Lower lobe of right lung (tissue), 2 donors: ENCODE results near the gene NXN. TPM values are rescaled to one million over a fixed set of nuclear protein-coding genes. Genes with fewer than 3 reads are reported as not detected.

ENCODE experiments used
- ATAC-seq, 2 donors: fragments of 200-7000 bp; cut with Tn5 transposase; one replicate each; pipeline ENCODE4 v1.9.1; 2020 to 2022; ENCODE audit warnings: mild to moderate bottlenecking in 2 of 2, moderate library complexity in 2 of 2
- DNase-seq: peaks from one replicate; pipeline ENCODE4 v3.0.0-alpha.2; 2020
- H3K27ac ChIP-seq: fragments of 200-600 bp; one replicate; pipeline ENCODE4 v1.8.0; 2022
- H3K27me3 ChIP-seq: fragments of 200-600 bp; one replicate; pipeline ENCODE4 v1.8.0; 2022; ENCODE audit warnings: low read depth
- H3K36me3 ChIP-seq: fragments of 200-600 bp; one replicate; pipeline ENCODE4 v1.8.0; 2022; ENCODE audit warnings: mild to moderate bottlenecking
- H3K4me1 ChIP-seq: fragments of 200-600 bp; one replicate; pipeline ENCODE4 v1.8.0; 2022
- H3K4me3 ChIP-seq: fragments of 200-600 bp; one replicate; pipeline ENCODE4 v1.8.0; 2022; ENCODE audit warnings: mild to moderate bottlenecking
- H3K9me3 ChIP-seq: fragments of 200-600 bp; one replicate; pipeline ENCODE4 v1.8.0; 2022
- intact Hi-C: fragments of 100-400 bp; cut with DNase I; formaldehyde crosslinking; loops from one replicate; pipeline ENCODE4 v1.11.0; 2022
- total RNA-seq: library from RNA; stranded (reverse); fragmentation: NEBNext Ultra II Directional; extraction: Animal tissue kit (Norgen Biotek cat#: 25700); gene quantifications from one replicate; pipeline ENCODE4 v1.2.1, GENCODE V29; 2021
- TF ChIP-seq, protein P1 (sequence below): fragments of 200-600 bp; IDR thresholded peaks from one replicate; pipeline ENCODE4 v1.8.0; 2022; ENCODE audit warnings: antibody characterized with exemption, mild to moderate bottlenecking
- donor health status: DM: no; HTN: yes; CAD: no; lungs with severe emphysema.

NXN gene
- total RNA-seq, 1 donor from 2014 or later = 42.6 TPM

DNA sequence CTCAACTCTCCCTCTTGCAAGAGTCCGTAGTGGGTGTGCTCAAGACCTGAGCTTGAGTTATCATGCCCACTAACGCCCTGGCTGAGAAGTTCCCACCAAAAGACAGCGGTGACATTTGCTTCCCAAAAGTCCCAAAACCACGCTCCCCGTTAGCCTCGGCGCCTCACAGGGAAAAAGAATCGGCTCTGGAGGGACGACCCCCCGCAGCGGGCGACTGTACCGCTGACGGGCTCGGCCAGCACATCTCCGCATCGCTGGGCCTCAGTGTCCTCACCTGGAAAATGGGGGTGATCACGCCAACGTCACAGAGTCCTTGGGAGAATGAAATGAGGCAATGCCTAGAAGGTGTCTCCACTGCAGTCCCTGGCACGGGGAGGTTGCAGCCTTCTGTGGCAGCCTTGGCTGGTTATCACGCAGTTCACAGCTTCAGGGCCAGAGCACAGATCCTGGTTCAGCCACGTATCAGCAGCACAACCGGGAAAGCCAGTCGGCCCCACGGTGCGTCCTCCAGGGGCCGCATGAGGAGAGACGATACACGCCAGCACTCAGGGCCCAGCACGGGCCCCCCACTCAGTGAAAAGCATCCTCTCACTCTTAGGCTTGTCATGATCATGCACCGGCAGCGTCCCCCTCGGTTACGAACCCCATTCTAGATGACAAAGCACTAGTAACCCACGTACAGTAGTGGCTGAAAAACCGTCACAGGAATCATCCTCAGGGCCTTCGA is 32.9 kb downstream of the NXN start:
- TF ChIP-seq, protein P1, sequence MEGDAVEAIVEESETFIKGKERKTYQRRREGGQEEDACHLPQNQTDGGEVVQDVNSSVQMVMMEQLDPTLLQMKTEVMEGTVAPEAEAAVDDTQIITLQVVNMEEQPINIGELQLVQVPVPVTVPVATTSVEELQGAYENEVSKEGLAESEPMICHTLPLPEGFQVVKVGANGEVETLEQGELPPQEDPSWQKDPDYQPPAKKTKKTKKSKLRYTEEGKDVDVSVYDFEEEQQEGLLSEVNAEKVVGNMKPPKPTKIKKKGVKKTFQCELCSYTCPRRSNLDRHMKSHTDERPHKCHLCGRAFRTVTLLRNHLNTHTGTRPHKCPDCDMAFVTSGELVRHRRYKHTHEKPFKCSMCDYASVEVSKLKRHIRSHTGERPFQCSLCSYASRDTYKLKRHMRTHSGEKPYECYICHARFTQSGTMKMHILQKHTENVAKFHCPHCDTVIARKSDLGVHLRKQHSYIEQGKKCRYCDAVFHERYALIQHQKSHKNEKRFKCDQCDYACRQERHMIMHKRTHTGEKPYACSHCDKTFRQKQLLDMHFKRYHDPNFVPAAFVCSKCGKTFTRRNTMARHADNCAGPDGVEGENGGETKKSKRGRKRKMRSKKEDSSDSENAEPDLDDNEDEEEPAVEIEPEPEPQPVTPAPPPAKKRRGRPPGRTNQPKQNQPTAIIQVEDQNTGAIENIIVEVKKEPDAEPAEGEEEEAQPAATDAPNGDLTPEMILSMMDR = no peak
- H3K36me3 ChIP-seq = no peaks in the 10 kb centered on the region
- no peak overlapping the region for H3K4me3 ChIP-seq
- H3K9me3 ChIP-seq = no peaks in the 10 kb centered on the region
- H3K27me3 ChIP-seq = no peaks in the 10 kb centered on the region
- DNase-seq = no peak
- intact Hi-C loops = no loop called here
- H3K4me1 ChIP-seq = peaks cover 5% of the 10 kb centered on the region
- ATAC-seq = no peak
- no peak overlapping the region for H3K27ac ChIP-seq

DNA sequence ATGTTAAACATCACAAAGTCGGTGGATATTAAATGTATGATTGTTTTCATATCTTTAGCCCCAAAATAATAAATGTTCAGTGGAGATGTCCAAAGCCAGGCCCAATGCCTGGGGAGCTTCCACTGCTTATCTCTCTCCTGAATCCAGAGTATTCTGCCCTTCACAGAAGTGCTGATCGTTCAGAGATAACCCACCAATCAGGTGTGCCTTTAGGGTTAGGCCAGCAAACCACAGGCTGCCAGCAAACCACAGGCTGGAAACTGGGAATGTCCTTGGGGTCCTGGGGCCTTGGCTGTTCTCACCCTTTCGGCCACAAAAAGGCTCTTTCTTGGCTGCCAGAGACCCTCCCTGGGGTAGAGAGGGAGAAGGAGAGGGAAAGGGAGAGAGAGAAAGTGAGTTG is 33.9 kb downstream of the NXN start:
- H3K9me3 ChIP-seq = no peaks in the 10 kb centered on the region
- no peak overlapping the region for H3K27ac ChIP-seq
- H3K27me3 ChIP-seq = no peaks in the 10 kb centered on the region
- H3K4me3 ChIP-seq = no peak overlapping the region
- TF ChIP-seq, protein P1 = no peak
- intact Hi-C loops = no loop called here
- DNase-seq (no peak), ATAC-seq (no peak)
- H3K36me3 ChIP-seq = no peaks in the 10 kb centered on the region
- H3K4me1 ChIP-seq = peaks cover under 1% of the 10 kb centered on the region

DNA sequence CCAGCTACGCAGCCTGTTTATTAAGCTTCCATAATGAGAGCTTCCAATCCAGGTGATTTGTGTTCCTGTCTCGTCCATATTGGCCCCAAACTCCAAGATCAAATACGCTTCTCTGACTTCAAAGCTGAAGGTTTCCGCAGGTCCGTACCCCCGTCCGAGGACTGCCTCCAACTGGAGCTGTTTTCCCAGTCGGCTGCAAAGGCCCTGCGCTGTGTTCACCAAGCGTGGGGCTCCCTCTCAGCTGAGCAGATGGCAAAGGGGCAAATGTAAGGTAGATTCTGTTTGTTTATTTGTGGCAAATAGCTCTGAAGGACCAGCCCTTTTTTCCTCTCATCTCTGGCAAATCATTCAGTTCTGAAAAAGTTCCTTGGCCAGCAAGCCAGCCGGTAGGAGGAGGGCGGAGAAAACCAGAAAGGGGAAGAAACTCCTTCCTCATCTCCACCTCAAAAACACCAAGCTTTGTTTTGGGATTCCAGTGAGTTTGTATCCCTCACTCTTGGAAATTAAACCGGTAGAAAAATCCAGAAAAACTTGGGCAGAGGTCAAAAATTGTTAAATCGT is 35.2 kb downstream of the NXN start:
- no peak for ATAC-seq
- TF ChIP-seq, protein P1 = no peak
- no peak overlapping the region for H3K27ac ChIP-seq
- no peaks in the 10 kb centered on the region for H3K4me1 ChIP-seq
- H3K4me3 ChIP-seq = no peak overlapping the region
- H3K36me3 ChIP-seq = no peaks in the 10 kb centered on the region
- H3K27me3 ChIP-seq = no peaks in the 10 kb centered on the region
- intact Hi-C loops = no loop called here
- DNase-seq = no peak
- H3K9me3 ChIP-seq = no peaks in the 10 kb centered on the region

DNA sequence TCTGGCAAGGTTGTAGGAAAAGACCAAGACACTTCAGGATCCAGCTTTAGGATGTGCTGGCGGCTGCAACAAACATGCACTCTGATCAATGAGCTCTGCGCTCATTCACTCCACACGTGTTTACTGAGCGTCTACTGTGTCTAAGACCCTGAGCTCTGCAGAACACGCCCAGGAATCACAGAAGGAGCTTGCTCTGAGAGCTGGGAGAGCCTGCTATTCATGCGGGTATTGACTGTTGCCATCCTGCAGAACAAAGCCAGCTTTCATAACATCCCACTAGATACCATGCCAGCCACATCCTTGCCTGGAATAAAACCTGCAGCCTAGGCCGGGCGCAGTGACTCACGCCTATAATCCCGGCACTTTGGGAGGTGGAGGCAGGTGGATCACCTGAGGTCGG is 44.1 kb downstream of the NXN start:
- no peaks in the 10 kb centered on the region for H3K9me3 ChIP-seq
- DNase-seq (no peak), ATAC-seq (no peak)
- no peaks in the 10 kb centered on the region for H3K36me3 ChIP-seq
- no peak overlapping the region for H3K4me3 ChIP-seq
- no peaks in the 10 kb centered on the region for H3K27me3 ChIP-seq
- peaks cover 21% of the 10 kb centered on the region for H3K4me1 ChIP-seq
- H3K27ac ChIP-seq = no peak overlapping the region
- TF ChIP-seq, protein P1 = no peak
- intact Hi-C loops = no loop called here

DNA sequence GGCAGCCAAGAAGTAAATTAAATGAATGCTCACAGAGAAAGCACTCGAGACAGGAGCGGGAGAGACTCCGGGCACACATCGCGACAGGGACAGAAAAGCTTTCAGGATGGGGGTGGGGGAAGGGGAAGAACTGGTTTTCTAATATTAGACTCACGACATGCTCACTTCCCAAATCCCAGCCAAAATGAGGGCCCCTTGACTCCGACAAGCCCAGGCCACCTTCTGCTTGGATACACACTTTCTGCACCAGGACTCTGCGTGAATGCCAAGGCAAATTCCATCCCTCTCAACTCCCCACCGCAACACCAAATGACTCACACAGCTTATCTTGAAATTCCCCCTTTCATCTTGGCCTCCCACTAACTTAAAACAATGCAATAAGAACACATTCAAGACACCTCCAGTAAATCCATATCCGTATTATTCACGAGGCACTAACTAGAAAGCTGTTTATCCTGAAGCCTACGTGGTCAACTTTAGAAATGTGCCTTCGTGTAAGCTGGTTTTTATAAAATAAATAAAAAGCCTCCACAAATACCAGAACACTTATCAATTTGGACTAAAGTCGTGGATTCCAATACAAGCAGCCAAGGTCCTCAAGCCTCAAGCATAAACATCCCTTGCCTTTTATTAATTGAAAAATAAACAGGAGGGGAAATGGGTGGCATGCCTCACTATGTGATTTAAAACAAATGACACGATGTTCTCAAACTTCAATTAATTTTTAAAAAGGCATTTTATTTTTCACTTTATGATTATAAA is 46.1 kb downstream of the NXN start:
- TF ChIP-seq, protein P1 = no peak
- H3K36me3 ChIP-seq = no peaks in the 10 kb centered on the region
- H3K4me1 ChIP-seq = peaks cover 40% of the 10 kb centered on the region
- peak; percentile 91 to 93 for ATAC-seq
- peak overlapping the region; percentile 83 for H3K27ac ChIP-seq
- H3K4me3 ChIP-seq = no peak overlapping the region
- intact Hi-C loops = no loop called here
- H3K9me3 ChIP-seq = no peaks in the 10 kb centered on the region
- DNase-seq = peak; percentile 63
- no peaks in the 10 kb centered on the region for H3K27me3 ChIP-seq
